Retinal pigment epithelial cell (primary cell): ENCODE measurements around the gene DBF4B.

Source experiments
- DNase-seq: peaks from one replicate; pipeline ENCODE4 v3.0.0-alpha.2; 2010; ENCODE audit warnings: low read depth
- H3K4me3 ChIP-seq: 2 replicates; pipeline ENCODE4 v1.5.1; 2011; ENCODE audit warnings: mild to moderate bottlenecking, low read length, control low read depth, moderate library complexity
- CTCF ChIP-seq: conservative IDR thresholded peaks from 2 replicates; pipeline ENCODE4 v1.5.1; 2011; ENCODE audit warnings: low read depth, low read length, control low read depth, inconsistent platforms

Gene DBF4B

DNA sequence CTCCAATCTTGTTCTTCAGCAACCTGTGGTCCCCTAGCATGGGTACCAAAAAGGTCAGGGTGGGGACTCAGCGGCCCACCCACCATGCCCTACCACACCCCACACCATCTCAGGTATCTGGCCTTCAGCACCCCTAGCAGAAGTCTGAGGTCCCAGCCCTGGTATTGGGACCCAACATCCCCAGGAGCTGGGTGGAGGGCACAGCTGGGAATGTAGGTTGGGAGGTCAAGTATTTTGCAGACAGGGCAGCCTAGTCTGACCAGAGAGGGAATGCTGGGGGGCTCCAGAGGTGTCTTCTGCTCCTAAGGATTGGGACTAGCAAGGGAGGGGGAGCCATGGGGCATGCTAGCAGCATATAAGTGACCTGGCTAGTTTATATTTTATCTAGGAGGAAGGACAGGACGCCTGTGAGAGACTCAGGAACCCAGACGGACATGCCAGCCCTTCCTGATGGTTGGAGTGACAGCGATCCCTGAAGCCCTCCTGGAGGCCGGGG, 49.5 kb downstream of the DBF4B start:
- no peak overlapping the region for H3K4me3 ChIP-seq
- no peak for DNase-seq
- no peak for TF ChIP-seq CTCF

- no peak for TF ChIP-seq CTCF
- H3K4me3 ChIP-seq = peak within 1 kb of the TSS; percentile 45
- no peak for DNase-seq
These were observed 50.1 kb downstream of the DBF4B start, which contains the start of gene ADAM11 for GRCh38 chr17:44758414-44759085. ADAM11 (plus strand) TSS chr17:44758988; CDS start chr17:44759200, 212 bp downstream.

GRCh38 chr17:44759086-44759915, 50.8 kb downstream of the DBF4B start:
- TF ChIP-seq CTCF = peak; percentile 18
- no peak for DNase-seq
- H3K4me3 ChIP-seq = peak overlapping the region; percentile 45

- no peak overlapping the region for H3K4me3 ChIP-seq
- no peak for DNase-seq
- no peak for TF ChIP-seq CTCF
These were observed 51.4 kb downstream of the DBF4B start for GRCh38 chr17:44759916-44760243.

- H3K4me3 ChIP-seq = no peak overlapping the region
- DNase-seq = no peak
- no peak for TF ChIP-seq CTCF
These were observed 52.2 kb downstream of the DBF4B start for GRCh38 chr17:44760474-44761308.

DNA sequence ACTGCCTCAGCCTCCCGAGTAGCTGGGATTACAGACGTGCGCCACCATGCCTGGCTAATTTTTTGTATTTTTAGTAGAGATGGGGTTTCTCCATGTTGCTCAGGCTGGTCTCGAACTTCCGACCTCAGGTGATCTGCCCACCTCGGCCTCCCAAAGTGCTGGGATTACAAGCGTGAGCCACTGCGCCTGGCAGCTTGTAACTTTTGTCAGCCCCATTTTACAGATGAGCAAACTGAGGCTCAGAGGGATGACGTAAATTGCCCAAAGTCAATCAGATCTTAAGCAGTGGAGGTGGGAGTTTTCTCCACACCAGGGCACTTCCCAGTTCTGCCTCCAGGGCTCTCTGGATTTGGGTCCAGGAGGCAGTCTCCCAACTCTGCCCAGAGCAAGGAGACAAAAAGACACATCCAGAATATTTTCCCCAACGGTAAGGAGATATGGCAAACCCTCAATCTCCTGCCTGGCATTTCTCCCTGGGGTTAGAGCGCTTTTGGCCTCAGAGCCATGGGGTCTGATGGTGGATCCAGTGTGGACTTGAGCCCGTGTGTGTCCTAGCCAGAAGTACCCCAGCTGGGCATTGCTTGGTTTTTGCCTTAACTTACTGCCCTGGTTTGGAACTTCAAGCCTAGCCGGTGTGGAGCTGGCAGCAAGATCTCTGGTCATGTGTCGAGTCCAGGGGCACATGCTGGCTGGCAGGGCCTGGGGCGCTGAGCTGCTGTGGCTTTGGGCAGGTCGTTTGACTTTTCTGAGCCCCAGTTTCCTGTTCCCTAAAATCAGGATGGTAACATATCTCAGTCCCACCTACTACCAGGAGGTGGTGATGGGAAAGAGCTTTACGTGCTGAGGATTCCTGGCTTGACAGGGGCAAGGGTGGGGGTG, 53.7 kb downstream of the DBF4B start:
- no peak for DNase-seq
- TF ChIP-seq CTCF = no peak

More for the DNA sequence above, 53.7 kb downstream of the DBF4B start:
- no peak overlapping the region for H3K4me3 ChIP-seq
